ACC112 (cell line): ENCODE measurements around the gene SLC2A6.

Experiments
- H2AFZ ChIP-seq: fragments of 200-600 bp; sonication (generic); one replicate; pipeline ENCODE4 v1.6.0; 2017; ENCODE audit warnings: antibody characterized with exemption, low read length; ENCODE audit not compliant: unreplicated experiment
- H3K27ac ChIP-seq: fragments of 200-600 bp; sonication (generic); 2 replicates; pipeline ENCODE4 v1.5.1; 2014; ENCODE audit warnings: low read depth, mild to moderate bottlenecking, antibody characterized with exemption, low read length, moderate library complexity
- H3K27me3 ChIP-seq: fragments of 200-600 bp; sonication (generic); 2 replicates; pipeline ENCODE4 v1.6.1; 2014; ENCODE audit warnings: mild to moderate bottlenecking, antibody characterized with exemption, low read length, moderate library complexity, mixed read lengths; ENCODE audit not compliant: insufficient read depth
- H3K36me3 ChIP-seq: fragments of 200-600 bp; sonication (generic); 2 replicates; pipeline ENCODE4 v1.6.1; 2016; ENCODE audit warnings: mild to moderate bottlenecking, antibody characterized with exemption, low read length, moderate library complexity, mixed read lengths; ENCODE audit not compliant: insufficient read depth
- H3K4me1 ChIP-seq: fragments of 200-600 bp; sonication (generic); one replicate; pipeline ENCODE4 v1.6.1; 2016; ENCODE audit warnings: low read length, mixed read lengths; ENCODE audit not compliant: insufficient read depth, unreplicated experiment, control insufficient read depth
- H3K4me3 ChIP-seq: fragments of 200-600 bp; sonication (generic); 2 replicates; pipeline ENCODE4 v1.5.1; 2014; ENCODE audit warnings: mild to moderate bottlenecking, low read depth, low read length
- H3K79me2 ChIP-seq: fragments of 200-600 bp; sonication (generic); one replicate; pipeline ENCODE4 v1.6.0; 2016; ENCODE audit warnings: low read length; ENCODE audit not compliant: control insufficient read depth, unreplicated experiment, insufficient read depth

SLC2A6 gene

DNA sequence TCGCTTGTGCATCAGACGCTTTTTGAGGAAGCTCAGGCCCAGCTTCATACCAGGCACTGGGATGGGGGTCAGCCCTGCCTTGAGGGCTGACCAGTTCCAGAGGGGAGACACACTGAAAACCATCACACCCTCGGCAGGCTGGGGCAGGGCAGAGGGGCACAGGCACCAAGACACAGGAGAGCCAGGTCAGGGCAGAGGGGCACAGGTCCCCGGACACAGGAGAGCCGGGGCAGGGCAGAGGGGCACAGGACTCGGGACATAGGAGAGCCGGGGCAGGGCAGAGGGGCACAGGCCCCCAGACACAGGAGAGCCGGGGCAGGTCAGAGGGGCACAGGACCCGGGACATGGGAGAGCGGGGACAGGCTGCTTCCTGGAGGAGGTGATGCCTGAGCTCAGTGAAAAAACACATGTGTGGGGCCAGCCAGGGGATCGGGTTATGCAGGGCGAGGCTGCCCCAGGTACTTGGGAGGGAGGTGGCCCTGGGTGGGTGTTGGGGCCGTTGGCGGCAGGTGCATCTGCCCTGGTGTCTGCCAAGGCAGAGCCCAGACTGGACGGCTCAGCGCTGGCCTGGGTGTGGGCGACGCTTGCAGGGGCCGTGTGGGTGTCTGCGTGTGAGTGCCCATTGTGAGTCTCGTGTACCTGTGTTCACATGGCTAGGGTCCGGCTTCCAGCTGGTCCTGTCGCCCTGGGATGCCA, 15.1 kb upstream of the SLC2A6 start:
- H3K27me3 ChIP-seq = peaks cover 17% of the 10 kb centered on the region; the same call in 1 of the 2 replicates
- H2AFZ ChIP-seq = no peak overlapping the region
- no peaks in the 10 kb centered on the region for H3K79me2 ChIP-seq
- no peaks in the 10 kb centered on the region for H3K36me3 ChIP-seq
- H3K4me1 ChIP-seq = no peaks in the 10 kb centered on the region
- no peak overlapping the region for H3K4me3 ChIP-seq
- no peak overlapping the region for H3K27ac ChIP-seq

DNA sequence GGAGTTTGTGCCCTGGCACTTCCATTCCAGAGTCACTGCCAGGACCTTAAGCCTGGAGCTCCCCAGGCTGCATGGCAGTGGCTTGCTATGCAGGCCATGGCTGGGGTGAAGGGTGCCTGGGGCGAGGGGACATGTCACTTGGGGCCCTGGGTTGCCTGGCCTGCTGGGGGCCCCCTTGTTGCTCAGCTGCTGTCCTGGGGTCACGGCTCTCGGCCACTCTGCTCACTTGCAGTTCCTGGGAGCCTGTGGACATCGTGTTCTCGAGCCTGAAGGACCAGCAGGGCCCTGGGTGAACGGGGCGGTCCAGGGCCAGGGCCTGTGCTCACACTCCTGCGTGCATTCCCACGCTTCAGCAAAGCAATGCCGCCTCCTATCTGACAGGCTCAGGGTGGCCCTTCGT, 14.5 kb upstream of the SLC2A6 start:
- no peaks in the 10 kb centered on the region for H3K36me3 ChIP-seq
- H3K4me1 ChIP-seq = no peaks in the 10 kb centered on the region
- no peak overlapping the region for H3K27ac ChIP-seq

DNA sequence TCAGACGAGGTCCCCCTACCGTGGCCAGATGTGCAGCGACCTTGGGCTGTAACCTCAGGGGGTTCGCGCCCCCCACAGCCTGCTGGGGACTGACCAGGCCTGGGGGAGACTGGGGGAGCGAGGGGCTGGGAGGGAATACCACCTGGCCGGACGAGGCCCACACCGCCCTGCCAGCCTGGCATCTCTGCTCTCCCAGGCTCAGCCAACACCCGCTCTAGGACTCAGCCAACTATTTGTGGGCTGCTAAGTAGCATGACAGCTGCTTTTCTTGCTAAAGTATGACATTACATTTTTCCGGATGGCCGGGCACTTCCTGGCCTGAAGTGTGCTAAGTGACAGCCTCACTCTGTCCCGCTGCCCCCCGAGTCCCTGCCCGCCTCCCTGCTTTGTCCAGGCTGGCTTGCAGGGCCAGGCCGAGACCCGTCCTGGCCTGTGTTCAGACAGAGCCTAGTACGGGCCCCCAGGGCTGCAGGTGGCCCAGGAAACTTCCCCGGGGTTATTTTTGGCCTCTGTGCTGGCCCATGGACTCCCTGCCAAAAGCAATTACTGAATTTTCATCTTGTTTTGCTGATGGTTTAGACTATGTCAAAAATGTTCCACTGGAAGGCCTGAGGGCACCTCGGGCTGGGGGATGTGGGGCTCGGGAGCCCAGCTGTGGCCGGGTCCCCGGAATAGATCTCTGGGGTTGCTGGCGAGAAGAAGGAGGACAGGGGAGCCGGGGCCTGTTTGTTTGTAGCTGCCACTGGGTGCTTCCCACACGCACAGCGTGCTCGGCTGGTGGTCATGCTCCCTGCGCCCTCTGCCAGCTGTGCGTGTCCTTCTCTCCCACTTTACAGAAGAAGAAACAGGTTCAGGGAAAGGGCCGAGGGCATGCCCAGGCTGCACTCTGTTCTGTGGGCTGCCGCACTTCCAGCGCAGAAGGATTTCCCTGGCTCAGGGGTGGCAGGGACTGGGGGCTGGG, 13.4 kb upstream of the SLC2A6 start:
- no peaks in the 10 kb centered on the region for H3K79me2 ChIP-seq
- no peak overlapping the region for H3K4me3 ChIP-seq
- H3K4me1 ChIP-seq = no peaks in the 10 kb centered on the region
- no peak overlapping the region for H2AFZ ChIP-seq
- no peaks in the 10 kb centered on the region for H3K36me3 ChIP-seq
- no peak overlapping the region for H3K27ac ChIP-seq
- peaks cover 9% of the 10 kb centered on the region; the same call in 1 of the 2 replicates for H3K27me3 ChIP-seq

More for the DNA sequence above, 14.5 kb upstream of the SLC2A6 start:
- Histone ChIP-seq H3K79me2 (no peaks in the 10 kb centered on the region), H2AFZ (no peak overlapping the region), H3K4me3 (no peak overlapping the region), H3K27me3 (peaks cover 12% of the 10 kb centered on the region; the same call in 1 of the 2 replicates)

DNA sequence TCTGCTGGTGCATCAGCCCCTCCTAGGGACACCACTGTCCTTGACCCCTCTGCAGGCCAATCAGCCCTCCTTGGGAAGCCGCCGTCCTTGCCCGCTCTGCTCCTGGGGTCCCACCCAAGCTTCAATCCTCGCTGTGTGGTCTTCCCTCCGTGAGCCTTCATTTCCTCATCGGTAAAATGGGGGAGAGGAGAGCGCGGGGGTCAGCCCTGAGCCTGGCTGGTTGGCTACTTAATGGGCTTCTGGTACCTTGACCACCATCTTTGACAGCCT, 12.7 kb upstream of the SLC2A6 start:
- peaks cover 1% of the 10 kb centered on the region; the same call in 1 of the 2 replicates for H3K27me3 ChIP-seq
- no peak overlapping the region for H2AFZ ChIP-seq
- no peak overlapping the region for H3K27ac ChIP-seq
- H3K4me1 ChIP-seq = no peaks in the 10 kb centered on the region
- H3K4me3 ChIP-seq = no peak overlapping the region
- no peaks in the 10 kb centered on the region for H3K36me3 ChIP-seq
- no peaks in the 10 kb centered on the region for H3K79me2 ChIP-seq

DNA sequence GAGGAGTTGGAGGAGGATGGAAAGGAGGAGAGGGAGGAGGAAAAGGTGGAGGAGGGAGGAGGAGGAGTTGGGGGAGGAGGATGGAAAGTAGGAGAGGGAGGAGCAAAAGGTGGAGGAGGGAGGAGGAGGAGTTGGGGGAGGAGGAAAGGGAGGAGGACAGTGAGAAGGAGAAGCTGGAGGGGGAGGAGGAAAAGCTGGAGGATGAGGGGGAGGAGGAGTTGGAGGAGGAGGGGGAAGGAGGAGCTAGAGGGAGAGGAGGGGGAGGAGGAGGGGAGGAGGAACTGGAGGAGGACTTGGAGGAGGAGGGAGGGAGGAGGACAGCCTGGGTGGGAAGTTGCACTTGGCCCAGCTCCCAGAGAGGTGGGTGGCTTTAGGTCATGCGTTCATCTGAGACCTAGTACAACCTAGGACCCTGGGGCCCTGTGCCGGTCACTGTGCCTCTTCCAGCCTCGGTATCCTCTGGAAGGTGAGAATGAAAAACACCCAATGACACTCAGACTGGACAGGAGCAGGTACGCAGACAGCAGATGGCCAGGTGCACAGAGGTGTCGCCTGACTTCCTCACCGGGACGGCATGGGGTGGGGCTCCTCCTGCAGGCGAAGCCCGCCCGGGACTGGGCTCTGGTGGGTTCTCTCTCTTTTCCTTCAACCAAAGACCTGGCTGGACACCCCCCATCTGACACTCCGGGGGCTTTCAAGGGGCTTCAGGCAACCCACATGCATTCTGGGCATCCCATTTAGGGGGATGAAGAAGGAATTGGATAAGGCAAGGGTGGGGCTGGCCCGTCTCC, 12.2 kb upstream of the SLC2A6 start:
- Histone ChIP-seq H3K79me2 (no peaks in the 10 kb centered on the region), H3K36me3 (no peaks in the 10 kb centered on the region), H3K4me1 (no peaks in the 10 kb centered on the region), H3K27me3 (no peaks in the 10 kb centered on the region), H3K27ac (no peak overlapping the region), H2AFZ (no peak overlapping the region), H3K4me3 (no peak overlapping the region)

DNA sequence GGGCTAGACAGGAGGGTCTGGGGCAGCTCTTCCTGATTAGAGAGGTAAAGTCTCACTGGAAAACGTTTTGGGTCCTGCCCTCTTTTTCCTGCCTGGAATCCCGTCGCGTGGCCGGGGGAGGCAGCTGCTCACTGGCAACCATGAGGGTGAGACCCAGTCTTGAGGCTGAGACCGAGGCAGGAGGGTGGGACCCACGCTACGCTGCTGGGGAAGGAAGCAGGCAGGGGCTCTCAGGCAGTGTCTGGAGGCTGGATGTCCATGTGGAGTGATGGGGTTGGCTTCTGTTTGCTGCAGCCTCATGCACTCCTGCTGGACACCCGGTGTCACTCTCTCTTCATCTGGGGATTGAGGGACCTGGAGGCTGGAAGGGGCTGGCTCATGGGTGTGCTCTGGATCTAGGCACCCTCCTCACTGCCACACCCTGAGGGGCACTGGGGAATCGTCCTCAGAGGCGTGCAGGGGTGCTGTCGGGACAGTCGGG, 11.3 kb upstream of the SLC2A6 start:
- H3K79me2 ChIP-seq = no peaks in the 10 kb centered on the region
- H3K36me3 ChIP-seq = no peaks in the 10 kb centered on the region

DNA sequence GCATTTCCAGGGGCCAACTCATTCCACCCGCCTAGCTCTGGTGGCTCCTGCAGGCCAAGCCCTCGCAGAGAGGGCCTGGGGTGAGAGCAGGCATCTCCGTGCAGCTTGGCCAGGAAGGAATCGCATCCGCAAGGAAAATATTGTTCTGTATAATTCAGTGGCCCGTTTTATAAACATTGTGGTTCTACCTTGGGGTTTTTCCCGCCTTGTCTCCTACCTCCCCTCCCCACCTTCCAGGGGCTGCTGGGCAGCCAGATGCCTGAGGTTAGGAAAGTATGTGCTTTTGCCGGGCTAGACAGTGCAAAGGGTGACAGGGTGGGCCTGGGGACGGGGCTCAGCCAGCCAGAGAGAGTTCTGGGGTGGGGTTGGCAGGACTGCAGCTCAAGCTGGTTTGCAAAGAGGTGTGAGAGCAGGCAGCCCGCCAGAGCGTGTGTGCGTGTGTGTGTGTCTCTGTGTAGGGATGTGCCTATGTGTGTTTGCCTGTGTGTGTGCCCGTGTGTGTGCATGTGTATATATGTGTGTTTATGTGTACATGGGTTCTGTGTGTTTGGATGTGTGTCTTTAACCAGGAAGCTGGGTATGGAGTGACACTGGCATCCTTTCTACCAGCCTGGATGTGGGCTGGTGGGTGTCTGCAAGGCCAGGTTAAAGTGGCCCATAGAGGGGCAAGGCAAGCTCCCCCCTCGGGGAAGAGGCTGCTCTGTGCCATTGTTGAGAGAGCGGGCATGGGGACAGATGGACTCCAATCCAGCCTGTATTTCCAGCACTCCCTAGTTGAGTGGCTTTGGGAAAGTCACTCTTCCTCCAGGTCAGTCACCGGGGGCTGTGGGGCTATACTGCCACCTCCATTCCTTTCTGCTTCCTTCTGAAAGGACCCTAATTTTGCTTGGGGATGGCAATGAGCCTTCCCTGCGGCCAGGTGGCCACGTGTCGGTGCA, 10.6 kb upstream of the SLC2A6 start:
- H3K4me3 ChIP-seq = no peak overlapping the region
- no peaks in the 10 kb centered on the region for H3K36me3 ChIP-seq
- H3K27me3 ChIP-seq = no peaks in the 10 kb centered on the region
- no peak overlapping the region for H3K27ac ChIP-seq
- no peaks in the 10 kb centered on the region for H3K4me1 ChIP-seq
- H2AFZ ChIP-seq = no peak overlapping the region
- H3K79me2 ChIP-seq = no peaks in the 10 kb centered on the region

More for the DNA sequence above, 11.3 kb upstream of the SLC2A6 start:
- no peaks in the 10 kb centered on the region for H3K4me1 ChIP-seq
- H2AFZ ChIP-seq = no peak overlapping the region
- H3K4me3 ChIP-seq = no peak overlapping the region
- H3K27ac ChIP-seq = no peak overlapping the region
- H3K27me3 ChIP-seq = no peaks in the 10 kb centered on the region

DNA sequence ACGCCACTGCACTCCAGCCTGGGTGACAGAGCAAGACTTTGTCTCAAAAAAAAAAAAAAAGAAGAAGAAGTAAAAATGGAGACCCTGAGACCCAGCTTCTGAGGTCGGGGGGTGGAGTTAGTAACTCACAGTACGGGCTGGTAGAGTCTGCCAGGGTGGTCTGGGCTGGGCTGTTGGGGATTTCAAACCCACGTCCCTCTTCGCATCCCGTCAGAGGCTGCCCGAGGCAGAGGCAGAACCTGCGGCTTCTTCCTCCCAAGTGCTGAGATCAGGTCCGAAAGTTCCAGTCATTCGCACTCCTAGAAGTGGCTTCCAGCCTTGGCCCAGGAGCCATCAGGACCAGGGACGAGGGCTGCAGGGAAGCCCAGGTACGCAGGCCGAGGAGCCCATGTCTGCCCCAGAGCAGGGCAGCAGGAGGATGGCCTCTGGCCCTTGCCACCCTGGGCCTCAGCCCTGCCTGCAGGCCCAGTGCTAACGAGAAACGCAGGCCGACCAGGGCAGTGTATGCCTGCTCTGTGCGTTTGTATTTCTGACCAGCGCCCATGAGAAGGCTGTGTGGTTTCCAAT, 9.9 kb upstream of the SLC2A6 start:
- H3K27ac ChIP-seq = no peak overlapping the region
- no peaks in the 10 kb centered on the region for H3K36me3 ChIP-seq
- H3K4me1 ChIP-seq = no peaks in the 10 kb centered on the region
- H2AFZ ChIP-seq = no peak overlapping the region
- H3K4me3 ChIP-seq = no peak overlapping the region
- no peaks in the 10 kb centered on the region for H3K27me3 ChIP-seq
- H3K79me2 ChIP-seq = no peaks in the 10 kb centered on the region

DNA sequence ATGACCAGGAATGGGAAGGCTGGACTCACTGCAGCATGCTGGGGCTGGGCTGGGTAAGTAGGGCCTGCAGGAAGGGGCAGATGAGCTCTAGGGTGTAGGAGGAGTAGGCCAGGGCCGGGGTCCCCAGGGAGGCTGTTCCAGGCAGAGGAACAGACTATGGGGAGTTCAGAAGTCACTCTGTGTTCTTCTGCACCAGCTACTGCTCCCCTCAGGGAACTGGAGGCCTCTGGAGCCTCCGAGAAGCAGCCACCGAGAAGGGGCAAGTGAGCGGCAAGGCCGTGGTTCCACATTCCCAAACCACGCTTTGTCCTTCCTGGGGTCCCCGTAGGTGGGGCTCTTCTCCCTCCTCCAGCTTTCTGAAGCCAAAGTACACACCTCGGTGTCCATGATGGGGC, 8.4 kb upstream of the SLC2A6 start:
- H3K79me2 ChIP-seq = no peaks in the 10 kb centered on the region
- no peak overlapping the region for H3K27ac ChIP-seq
- H3K4me1 ChIP-seq = no peaks in the 10 kb centered on the region
- H3K4me3 ChIP-seq = no peak overlapping the region
- H3K27me3 ChIP-seq = no peaks in the 10 kb centered on the region
- no peaks in the 10 kb centered on the region for H3K36me3 ChIP-seq
- H2AFZ ChIP-seq = no peak overlapping the region
